Measurements from ENCODE around the gene GRIP2. TPM values are rescaled to one million over a fixed set of nuclear protein-coding genes. Genes with fewer than 3 reads are reported as not detected.

GRIP2 gene
- total RNA-seq, 1 experiment from 2014 or later: 0.57 TPM

GRCh38 chr3:14453876-14454638, 86.1 kb downstream of the GRIP2 start:
- DNase-seq: no peak
- Histone ChIP-seq H3K9me3 (replicated peaks) (no peaks in the 10 kb centered on the region), H3K27ac (no peak overlapping the region), H3K27me3 (no peaks in the 10 kb centered on the region), H3K4me3 (no peak overlapping the region), H3K4me1 (peaks cover 25% of the 10 kb centered on the region), H3K36me3 (peaks cover 2% of the 10 kb centered on the region; the same call in 1 of the 2 replicates)

GRCh38 chr3:14452740-14453710, 87.1 kb downstream of the GRIP2 start:
- Histone ChIP-seq H3K27me3 (no peaks in the 10 kb centered on the region), H3K9me3 (replicated peaks) (no peaks in the 10 kb centered on the region), H3K27ac (peak overlapping the region; percentile 95), H3K4me3 (peak overlapping the region; percentile 33), H3K4me1 (peaks cover 20% of the 10 kb centered on the region), H3K36me3 (peaks cover 8% of the 10 kb centered on the region)
- peak; percentile 92 to 93 for DNase-seq

GRCh38 chr3:14451844-14452739, 88.0 kb downstream of the GRIP2 start:
- H3K4me1 ChIP-seq: peaks cover 20% of the 10 kb centered on the region
- H3K9me3 ChIP-seq (replicated peaks): no peaks in the 10 kb centered on the region
- DNase-seq: peak; percentile 59 to 63
- H3K36me3 ChIP-seq: peaks cover 13% of the 10 kb centered on the region
- H3K4me3 ChIP-seq: peak overlapping the region; percentile 33
- H3K27me3 ChIP-seq: no peaks in the 10 kb centered on the region
- H3K27ac ChIP-seq: peak overlapping the region; percentile 95

- H3K4me3 ChIP-seq: no peak overlapping the region
- peaks cover 13% of the 10 kb centered on the region for H3K36me3 ChIP-seq
- peaks cover 20% of the 10 kb centered on the region for H3K4me1 ChIP-seq
- no peak for DNase-seq
- no peaks in the 10 kb centered on the region for H3K9me3 ChIP-seq (replicated peaks)
- no peak overlapping the region for H3K27ac ChIP-seq
- no peaks in the 10 kb centered on the region for H3K27me3 ChIP-seq
Observed at GRCh38 chr3:14450922-14451606, 89.1 kb downstream of the GRIP2 start.

DNA sequence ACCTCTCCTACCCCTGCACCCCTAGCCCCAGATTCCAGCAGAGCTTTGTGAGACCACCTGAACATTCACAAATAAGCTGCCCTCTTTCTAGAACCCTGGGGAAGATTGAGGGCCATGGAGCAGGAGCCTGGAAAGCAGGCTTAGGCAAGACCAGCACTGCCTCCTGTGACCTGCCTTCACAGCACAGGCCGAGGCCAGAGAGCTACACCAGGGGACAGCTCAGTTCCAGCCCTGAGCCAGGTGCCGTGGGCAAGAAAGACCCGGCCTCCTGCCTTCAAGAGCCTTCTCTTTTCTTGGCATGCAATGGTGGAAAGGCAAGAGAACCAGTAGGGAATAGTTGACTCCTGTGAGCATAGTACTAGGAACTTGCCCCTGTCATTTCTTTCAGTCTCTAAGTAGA, 89.6 kb downstream of the GRIP2 start:
- no peak for DNase-seq
- H3K27ac ChIP-seq: no peak overlapping the region
- no peaks in the 10 kb centered on the region for H3K9me3 ChIP-seq (replicated peaks)
- peaks cover 20% of the 10 kb centered on the region for H3K4me1 ChIP-seq
- no peaks in the 10 kb centered on the region for H3K27me3 ChIP-seq
- H3K4me3 ChIP-seq: no peak overlapping the region
- H3K36me3 ChIP-seq: peaks cover 14% of the 10 kb centered on the region

- no peaks in the 10 kb centered on the region for H3K9me3 ChIP-seq (replicated peaks)
- H3K27ac ChIP-seq: no peak overlapping the region
- no peaks in the 10 kb centered on the region for H3K27me3 ChIP-seq
- no peak for DNase-seq
- peaks cover 20% of the 10 kb centered on the region for H3K4me1 ChIP-seq
- no peak overlapping the region for H3K4me3 ChIP-seq
- peaks cover 15% of the 10 kb centered on the region; the same call in 1 of the 2 replicates for H3K36me3 ChIP-seq
Observed at GRCh38 chr3:14448756-14449727, 91.1 kb downstream of the GRIP2 start.

GRCh38 chr3:14448063-14448462, 92.1 kb downstream of the GRIP2 start:
- Histone ChIP-seq H3K27me3 (no peaks in the 10 kb centered on the region), H3K4me1 (peaks cover 14% of the 10 kb centered on the region), H3K9me3 (replicated peaks) (no peaks in the 10 kb centered on the region), H3K36me3 (peaks cover 15% of the 10 kb centered on the region; the same call in 1 of the 2 replicates), H3K4me3 (no peak overlapping the region), H3K27ac (no peak overlapping the region)
- DNase-seq: no peak

GRCh38 chr3:14446988-14447570, 93.1 kb downstream of the GRIP2 start:
- H3K9me3 ChIP-seq (replicated peaks): no peaks in the 10 kb centered on the region
- peaks cover 6% of the 10 kb centered on the region for H3K4me1 ChIP-seq
- no peak overlapping the region for H3K4me3 ChIP-seq
- no peak overlapping the region for H3K27ac ChIP-seq
- peaks cover 15% of the 10 kb centered on the region; the same call in 1 of the 2 replicates for H3K36me3 ChIP-seq
- no peaks in the 10 kb centered on the region for H3K27me3 ChIP-seq
- no peak for DNase-seq

- DNase-seq: no peak
- Histone ChIP-seq H3K27ac (no peak overlapping the region), H3K36me3 (peaks cover 13% of the 10 kb centered on the region; the same call in 1 of the 2 replicates), H3K27me3 (no peaks in the 10 kb centered on the region), H3K4me3 (no peak overlapping the region), H3K9me3 (replicated peaks) (no peaks in the 10 kb centered on the region), H3K4me1 (peaks cover 6% of the 10 kb centered on the region; the same call in 1 of the 2 replicates)
Observed at GRCh38 chr3:14445773-14446172, 94.4 kb downstream of the GRIP2 start.

DNA sequence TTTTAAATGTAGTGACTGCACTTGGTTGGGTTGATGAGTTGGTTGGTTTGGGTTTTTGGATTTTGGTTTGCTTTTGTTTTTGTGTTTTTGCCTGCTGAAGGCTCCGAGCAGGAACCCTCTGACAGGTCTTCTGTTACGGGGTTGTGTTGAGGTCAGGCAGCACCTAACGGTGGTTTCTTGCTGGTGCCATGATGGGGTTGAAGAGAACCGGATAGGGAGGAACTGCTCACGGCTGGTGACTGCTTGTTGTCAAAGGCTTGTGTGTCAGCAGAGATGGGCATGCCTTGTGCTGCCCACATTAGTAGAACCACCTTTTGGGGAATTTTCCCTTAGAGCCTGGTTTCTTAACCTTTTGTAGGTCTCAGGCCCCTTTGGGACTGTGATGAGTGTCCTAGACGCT, 95.8 kb downstream of the GRIP2 start:
- peaks cover 20% of the 10 kb centered on the region for H3K4me1 ChIP-seq
- H3K36me3 ChIP-seq: peaks cover 13% of the 10 kb centered on the region; the same call in 1 of the 2 replicates
- H3K4me3 ChIP-seq: no peak overlapping the region
- H3K27ac ChIP-seq: no peak overlapping the region
- no peaks in the 10 kb centered on the region for H3K9me3 ChIP-seq (replicated peaks)
- H3K27me3 ChIP-seq: no peaks in the 10 kb centered on the region
- DNase-seq: no peak

GRCh38 chr3:14441920-14442300, 98.2 kb downstream of the GRIP2 start:
- Histone ChIP-seq H3K4me1 (peaks cover 32% of the 10 kb centered on the region), H3K27ac (no peak overlapping the region), H3K27me3 (no peaks in the 10 kb centered on the region), H3K9me3 (replicated peaks) (no peaks in the 10 kb centered on the region), H3K4me3 (no peak overlapping the region), H3K36me3 (0 out of 2 replicates have a peak, but pooled peaks cover 3% of the 10 kb centered on the region)
- no peak for DNase-seq

- Histone ChIP-seq H3K27me3 (no peaks in the 10 kb centered on the region), H3K4me3 (no peak overlapping the region), H3K9me3 (replicated peaks) (no peaks in the 10 kb centered on the region), H3K36me3 (0 out of 2 replicates have a peak, but pooled peaks cover 3% of the 10 kb centered on the region), H3K27ac (no peak overlapping the region), H3K4me1 (peaks cover 32% of the 10 kb centered on the region)
- DNase-seq: no peak
Observed at GRCh38 chr3:14441240-14441919, 98.8 kb downstream of the GRIP2 start.
